NOMO-1 treated with DMSO at 0.1 percent for 48 hours (cell line): Measurements from ENCODE around the gene TDP1.

Experiments
- DNase-seq: peaks from one replicate; lab custom pipeline; 2025; ENCODE audit not compliant: unreplicated experiment; lab: John Stamatoyannopoulos, UW

Gene TDP1

GRCh38 chr14:89955745-89956660 lies at the start of gene TDP1:
Gene TDP1, plus strand, starts transcription at chr14:89955927. Its CDS starts 7,188 bp downstream, at chr14:89963115.
- peak; percentile 95 for DNase-seq

GRCh38 chr14:89906000-89906399 lies 49.7 kb upstream of the TDP1 start:
- no peak for DNase-seq

- no peak for DNase-seq
Observed at GRCh38 chr14:89907655-89908054, 48.1 kb upstream of the TDP1 start.

DNA sequence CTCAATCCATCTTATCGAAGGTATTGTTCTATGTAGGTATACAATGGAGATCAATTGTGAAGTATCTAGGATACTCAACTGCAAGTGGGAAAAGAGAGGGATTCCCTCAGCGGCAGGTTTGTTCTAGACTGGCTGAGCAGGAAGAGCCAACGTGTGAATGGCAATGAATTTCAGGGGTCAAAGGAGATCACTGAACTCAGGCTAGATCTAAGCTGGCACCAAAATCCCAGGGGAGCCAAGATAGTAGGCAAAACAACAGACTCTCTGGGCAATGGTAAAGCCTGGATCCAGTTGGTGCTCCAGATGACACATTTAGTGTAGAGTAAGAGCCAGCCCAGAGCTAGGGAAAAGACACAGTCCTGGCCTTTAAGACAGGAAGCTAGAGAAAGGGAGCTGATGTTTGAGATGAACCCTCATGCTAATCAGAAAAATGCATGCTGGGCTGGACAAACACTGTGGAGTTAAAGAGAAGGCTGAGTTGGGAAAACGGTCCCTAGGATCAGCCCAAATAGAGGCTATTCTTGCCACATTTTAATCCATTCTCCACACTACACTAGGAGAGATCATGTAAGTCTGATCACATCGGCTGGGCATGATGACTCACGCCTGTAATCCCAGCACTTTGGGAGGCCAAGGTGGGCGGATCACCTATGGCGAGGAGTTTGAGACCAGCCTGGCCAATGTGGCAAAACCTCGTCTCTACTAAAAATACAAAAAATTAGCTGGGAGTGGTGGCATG lies 46.8 kb upstream of the TDP1 start:
- no peak for DNase-seq

DNA sequence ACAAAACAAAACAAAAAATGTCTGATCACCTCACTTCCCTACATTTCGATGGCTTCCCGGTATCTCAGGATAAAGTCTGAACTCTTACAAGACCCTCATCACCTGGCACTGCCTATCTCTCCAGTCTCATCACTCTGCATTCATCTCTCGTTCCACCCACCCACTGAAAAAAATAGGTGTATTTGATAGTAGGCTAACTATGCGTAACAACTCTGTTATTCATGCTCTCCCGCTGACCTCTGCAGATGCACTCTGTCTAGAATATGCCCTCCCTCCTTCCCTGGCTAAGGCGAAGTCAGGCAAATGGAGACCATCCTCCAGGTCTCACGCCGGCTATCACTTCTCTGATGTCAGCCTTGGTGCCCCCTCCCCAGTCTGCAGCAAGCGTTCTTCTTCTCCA lies 46.1 kb upstream of the TDP1 start:
- no peak for DNase-seq

DNA sequence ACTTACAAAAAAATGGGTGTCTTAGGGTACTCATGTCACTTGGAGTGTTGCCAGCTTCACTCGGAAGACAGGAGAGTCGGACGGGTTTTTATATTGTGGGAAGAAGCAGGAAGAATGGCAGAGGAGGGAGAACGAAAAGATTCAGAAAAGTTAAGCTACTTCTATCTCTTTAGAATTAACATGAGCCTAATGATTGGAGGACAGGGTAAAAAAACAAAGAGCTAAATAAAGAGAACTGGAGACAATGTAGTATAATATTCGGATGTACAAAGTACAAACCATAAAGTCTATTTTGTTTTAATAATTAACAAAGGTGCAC lies 45.1 kb upstream of the TDP1 start:
- DNase-seq = no peak

GRCh38 chr14:89911010-89911919 lies 44.5 kb upstream of the TDP1 start:
- no peak for DNase-seq

- DNase-seq = no peak
Observed at GRCh38 chr14:89912221-89912620, 43.5 kb upstream of the TDP1 start.

DNA sequence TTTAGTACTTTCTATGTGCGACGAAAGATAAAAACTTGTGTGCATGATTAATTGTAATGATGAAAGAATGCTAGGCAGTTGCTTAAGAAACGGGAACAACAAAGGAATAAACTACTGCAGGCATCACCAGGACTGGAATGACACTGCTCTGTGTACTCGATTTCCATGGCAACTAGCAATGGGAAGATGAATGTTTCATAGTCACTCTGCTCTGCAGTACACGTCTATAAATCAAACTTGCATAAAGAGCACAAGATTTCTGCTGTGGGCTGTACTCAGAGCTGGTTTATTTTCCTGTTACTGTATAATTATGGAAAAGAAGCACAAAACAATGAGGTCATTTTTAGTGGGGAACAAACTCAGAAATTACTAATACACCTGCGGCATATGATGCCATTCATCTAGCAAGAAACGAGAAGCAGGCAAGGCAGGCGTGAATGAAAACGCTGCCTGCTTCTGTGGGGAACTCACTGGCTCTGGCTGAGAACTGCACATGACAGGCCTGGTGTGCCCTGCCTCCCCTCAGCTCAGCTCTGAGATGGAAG lies 43.0 kb upstream of the TDP1 start:
- peak; percentile 64 for DNase-seq

GRCh38 chr14:89915114-89915878 lies 40.4 kb upstream of the TDP1 start:
- peak; percentile 60 for DNase-seq

- no peak for DNase-seq
Observed at GRCh38 chr14:89918721-89919120, 37.0 kb upstream of the TDP1 start.

GRCh38 chr14:89920056-89920455 lies 35.7 kb upstream of the TDP1 start:
- DNase-seq = no peak

GRCh38 chr14:89921346-89921745 lies 34.4 kb upstream of the TDP1 start:
- DNase-seq = no peak

DNA sequence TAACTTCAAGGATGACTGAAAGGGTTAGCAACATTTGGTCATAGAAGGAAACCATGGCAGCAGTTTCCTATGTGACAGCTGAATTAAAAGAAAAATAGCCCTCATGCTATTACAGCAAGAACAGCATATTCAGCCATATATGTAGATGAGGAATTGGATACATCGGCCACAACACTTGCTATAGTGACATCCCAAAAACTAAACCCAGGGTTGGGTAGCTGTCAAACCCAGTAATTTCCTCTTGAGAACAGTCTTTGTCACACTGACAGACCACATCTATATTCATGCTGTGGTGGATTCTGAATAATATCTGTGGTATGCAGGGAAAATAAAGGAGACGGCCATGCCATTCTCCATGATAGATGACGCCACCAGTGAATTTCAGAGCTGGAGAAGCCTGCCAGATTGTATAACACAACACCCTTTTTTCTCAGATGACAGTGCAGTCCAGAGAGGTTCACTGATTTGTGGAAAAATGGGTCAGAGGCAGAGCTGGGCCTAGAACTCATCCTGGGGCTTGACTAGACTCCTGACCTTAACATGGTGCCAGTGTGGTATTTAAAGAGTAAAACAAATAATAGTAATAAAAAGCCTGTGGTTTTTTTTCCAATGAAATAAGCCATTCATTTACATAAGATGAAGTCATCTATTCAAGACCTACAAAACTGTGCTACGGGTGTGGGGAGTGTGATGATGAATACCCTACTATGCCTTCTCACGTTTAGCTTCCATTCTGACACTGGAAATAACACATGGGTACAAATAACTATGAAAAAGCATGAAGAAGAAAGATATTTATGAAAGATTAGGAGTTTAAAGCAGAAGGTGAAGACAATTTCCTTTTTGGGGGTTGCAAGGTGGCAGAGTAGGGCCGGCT lies 33.5 kb upstream of the TDP1 start:
- no peak for DNase-seq

- no peak for DNase-seq
Observed at GRCh38 chr14:89924268-89924667, 31.5 kb upstream of the TDP1 start.

GRCh38 chr14:89926694-89927093 lies 29.0 kb upstream of the TDP1 start:
- no peak for DNase-seq

GRCh38 chr14:89927186-89927865 lies 28.4 kb upstream of the TDP1 start:
- no peak for DNase-seq

- DNase-seq = no peak
Observed at GRCh38 chr14:89933002-89933401, 22.7 kb upstream of the TDP1 start.
